A673 (cell line): ENCODE data around the gene C4A.

Source experiments
- EZH2 ChIP-seq: fragments of 200-600 bp; sonication (generic); IDR thresholded peaks from 2 replicates; pipeline ENCODE4 v1.6.1; 2017; ENCODE audit warnings: borderline replicate concordance, low read depth, mild to moderate bottlenecking, mixed read lengths, antibody characterized with exemption, low read length; ENCODE audit not compliant: poor library complexity, severe bottlenecking
- TF ChIP-seq, protein P1 (sequence below): fragments of 300-800, 200-600 bp; sonication (generic); conservative IDR thresholded peaks from 2 replicates; pipeline ENCODE4 v1.5.1; 2017; ENCODE audit warnings: low read depth, mild to moderate bottlenecking, antibody characterized with exemption, low read length, moderate library complexity, mixed read lengths

DNA sequence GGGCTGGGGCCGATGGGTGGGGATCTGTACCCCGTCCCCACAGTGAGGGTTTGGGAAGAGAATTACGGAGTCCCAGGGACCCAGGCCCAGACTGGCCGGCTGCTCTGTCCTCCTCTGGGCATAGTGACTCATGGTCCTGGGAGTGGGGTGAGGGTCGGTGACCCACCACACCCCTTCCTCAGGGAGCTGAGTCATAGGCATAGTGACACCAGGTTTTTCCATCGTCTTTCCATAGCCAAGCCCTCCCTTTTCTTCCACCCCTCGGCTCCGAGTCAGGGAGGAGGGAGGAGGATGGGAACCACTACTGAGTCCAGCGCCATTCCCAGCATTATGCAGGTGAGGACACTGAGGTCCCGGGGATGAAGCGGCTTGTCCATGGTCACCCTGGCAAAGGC lies 65.2 kb downstream of the C4A start:
- TF ChIP-seq, protein P1, sequence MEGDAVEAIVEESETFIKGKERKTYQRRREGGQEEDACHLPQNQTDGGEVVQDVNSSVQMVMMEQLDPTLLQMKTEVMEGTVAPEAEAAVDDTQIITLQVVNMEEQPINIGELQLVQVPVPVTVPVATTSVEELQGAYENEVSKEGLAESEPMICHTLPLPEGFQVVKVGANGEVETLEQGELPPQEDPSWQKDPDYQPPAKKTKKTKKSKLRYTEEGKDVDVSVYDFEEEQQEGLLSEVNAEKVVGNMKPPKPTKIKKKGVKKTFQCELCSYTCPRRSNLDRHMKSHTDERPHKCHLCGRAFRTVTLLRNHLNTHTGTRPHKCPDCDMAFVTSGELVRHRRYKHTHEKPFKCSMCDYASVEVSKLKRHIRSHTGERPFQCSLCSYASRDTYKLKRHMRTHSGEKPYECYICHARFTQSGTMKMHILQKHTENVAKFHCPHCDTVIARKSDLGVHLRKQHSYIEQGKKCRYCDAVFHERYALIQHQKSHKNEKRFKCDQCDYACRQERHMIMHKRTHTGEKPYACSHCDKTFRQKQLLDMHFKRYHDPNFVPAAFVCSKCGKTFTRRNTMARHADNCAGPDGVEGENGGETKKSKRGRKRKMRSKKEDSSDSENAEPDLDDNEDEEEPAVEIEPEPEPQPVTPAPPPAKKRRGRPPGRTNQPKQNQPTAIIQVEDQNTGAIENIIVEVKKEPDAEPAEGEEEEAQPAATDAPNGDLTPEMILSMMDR: no peak
- no peak for TF ChIP-seq EZH2
